WTC11 (cell line): ENCODE results near the gene NPC2. TPM values are rescaled to one million over a fixed set of nuclear protein-coding genes. Genes with fewer than 3 reads are reported as not detected.

ENCODE experiments used
- ATAC-seq: fragments of 200-7000 bp; cut with Tn5 transposase; 2 replicates; pipeline ENCODE4 v1.10.0; 2021; ENCODE audit warnings: mild to moderate bottlenecking, moderate library complexity
- CTCF ChIA-PET: fragments of 300-600 bp; sonication (Branson Sonifier 250); formaldehyde crosslinking; loops from one replicate; lab custom pipeline; 2021; ENCODE audit warnings: antibody characterized with exemption; lab: Charles Lee
- POLR2A ChIA-PET: fragments of 350-600 bp; sonication (Branson Sonifier 250); formaldehyde crosslinking; loops from one replicate; lab custom pipeline; 2021; ENCODE audit warnings: antibody characterized with exemption; lab: Charles Lee
- DNase-seq: peaks from one replicate; pipeline ENCODE4 v3.0.0; 2021; ENCODE audit warnings: low spot score
- H3K27ac Mint-ChIP-seq: 2 replicates; pipeline ENCODE4 v1.8.0; 2021; ENCODE audit warnings: mixed read lengths
- H3K27me3 Mint-ChIP-seq: 2 replicates; pipeline ENCODE4 v1.8.0; 2021; ENCODE audit warnings: low read depth, mild to moderate bottlenecking, moderate library complexity, mixed read lengths
- H3K36me3 Mint-ChIP-seq: 2 replicates; pipeline ENCODE4 v1.8.0; 2021; ENCODE audit warnings: mixed read lengths
- H3K4me1 Mint-ChIP-seq: 2 replicates; pipeline ENCODE4 v1.8.0; 2022; ENCODE audit warnings: mixed read lengths
- H3K4me3 Mint-ChIP-seq: 2 replicates; pipeline ENCODE4 v1.8.0; 2021; ENCODE audit warnings: mild to moderate bottlenecking, moderate library complexity, mixed read lengths
- H3K9me3 Mint-ChIP-seq: 2 replicates; pipeline ENCODE4 v1.8.0; 2021; ENCODE audit warnings: mixed read lengths
- ATF1 ChIP-seq: sonication (generic); formaldehyde crosslinking; IDR thresholded peaks from 2 replicates; pipeline ENCODE4 v1.8.1; 2023; ENCODE audit warnings: mild to moderate bottlenecking, moderate library complexity, missing genetic modification reagents
- CBFB ChIP-seq: sonication (generic); formaldehyde crosslinking; IDR thresholded peaks from 2 replicates; pipeline ENCODE4 v1.8.1; 2022; ENCODE audit warnings: mild to moderate bottlenecking, low read depth, missing genetic modification reagents
- HMGA2 ChIP-seq: fragments of 250-450 bp; sonication (Bioruptor Pico); IDR thresholded peaks from 2 replicates; pipeline ENCODE4 v1.4.0; 2021; ENCODE audit warnings: mild to moderate bottlenecking, moderate library complexity
- ZNF121 ChIP-seq: sonication (generic); formaldehyde crosslinking; IDR thresholded peaks from 2 replicates; pipeline ENCODE4 v1.8.0; 2023; ENCODE audit warnings: missing genetic modification reagents
- ZNF138 ChIP-seq: sonication (generic); formaldehyde crosslinking; conservative IDR thresholded peaks from 2 replicates; pipeline ENCODE4 v1.8.1; 2022; ENCODE audit warnings: mild to moderate bottlenecking, moderate library complexity, missing genetic modification reagents
- ZNF232 ChIP-seq: sonication (generic); formaldehyde crosslinking; IDR thresholded peaks from 2 replicates; pipeline ENCODE4 v1.8.0; 2022; ENCODE audit warnings: mild to moderate bottlenecking, missing genetic modification reagents
- ZNF317 ChIP-seq: sonication (generic); formaldehyde crosslinking; IDR thresholded peaks from 2 replicates; pipeline ENCODE4 v1.8.1; 2023; ENCODE audit warnings: low read depth, mild to moderate bottlenecking, moderate library complexity, missing genetic modification reagents, borderline replicate concordance
- total RNA-seq: library from RNA; stranded (reverse); gene quantifications from 3 replicates; pipeline ENCODE4 v1.2.3, GENCODE V29; 2021
- TF ChIP-seq, protein P1 (sequence below): fragments of 250-450 bp; sonication (Bioruptor Pico); IDR thresholded peaks from 2 replicates; pipeline ENCODE4 v1.9.0; 2021; ENCODE audit warnings: mild to moderate bottlenecking, borderline replicate concordance
- TF ChIP-seq, protein P2 (sequence below): sonication (generic); formaldehyde crosslinking; conservative IDR thresholded peaks from 2 replicates; pipeline ENCODE4 v1.8.1; 2023; ENCODE audit warnings: mild to moderate bottlenecking, low read depth, missing genetic modification reagents, moderate library complexity
- TF ChIP-seq, protein P3 (sequence below): fragments of 200-600 bp; IDR thresholded peaks from 2 replicates; pipeline ENCODE4 v1.8.0; 2022; ENCODE audit warnings: antibody characterized with exemption
- TF ChIP-seq, protein P4 (sequence below): sonication (generic); formaldehyde crosslinking; IDR thresholded peaks from 2 replicates; pipeline ENCODE4 v1.8.1; 2022; ENCODE audit warnings: low read depth, missing genetic modification reagents, borderline replicate concordance
- TF ChIP-seq, protein P5 (sequence below): sonication (generic); formaldehyde crosslinking; IDR thresholded peaks from 2 replicates; pipeline ENCODE4 v1.8.0; 2022; ENCODE audit warnings: mild to moderate bottlenecking, missing genetic modification reagents
- TF ChIP-seq, protein P6 (sequence below): sonication (generic); formaldehyde crosslinking; IDR thresholded peaks from 2 replicates; pipeline ENCODE4 v1.8.0; 2022; ENCODE audit warnings: mild to moderate bottlenecking, missing genetic modification reagents
- TF ChIP-seq, protein P7 (sequence below): sonication (generic); formaldehyde crosslinking; IDR thresholded peaks from 2 replicates; pipeline ENCODE4 v1.8.1; 2023; ENCODE audit warnings: mild to moderate bottlenecking, missing genetic modification reagents
- TF ChIP-seq, protein P8 (sequence below): sonication (generic); formaldehyde crosslinking; IDR thresholded peaks from 2 replicates; pipeline ENCODE4 v1.8.1; 2023; ENCODE audit warnings: mild to moderate bottlenecking, missing genetic modification reagents
- TF ChIP-seq, protein P9 (sequence below): sonication (generic); formaldehyde crosslinking; IDR thresholded peaks from 2 replicates; pipeline ENCODE4 v1.8.1; 2022; ENCODE audit warnings: mild to moderate bottlenecking, moderate library complexity, missing genetic modification reagents
- TF ChIP-seq, protein P10 (sequence below): sonication (generic); formaldehyde crosslinking; conservative IDR thresholded peaks from 2 replicates; pipeline ENCODE4 v1.8.1; 2022; ENCODE audit warnings: mild to moderate bottlenecking, missing genetic modification reagents

The NPC2 gene
- total RNA-seq, 1 experiment from 2014 or later: 139 TPM

DNA sequence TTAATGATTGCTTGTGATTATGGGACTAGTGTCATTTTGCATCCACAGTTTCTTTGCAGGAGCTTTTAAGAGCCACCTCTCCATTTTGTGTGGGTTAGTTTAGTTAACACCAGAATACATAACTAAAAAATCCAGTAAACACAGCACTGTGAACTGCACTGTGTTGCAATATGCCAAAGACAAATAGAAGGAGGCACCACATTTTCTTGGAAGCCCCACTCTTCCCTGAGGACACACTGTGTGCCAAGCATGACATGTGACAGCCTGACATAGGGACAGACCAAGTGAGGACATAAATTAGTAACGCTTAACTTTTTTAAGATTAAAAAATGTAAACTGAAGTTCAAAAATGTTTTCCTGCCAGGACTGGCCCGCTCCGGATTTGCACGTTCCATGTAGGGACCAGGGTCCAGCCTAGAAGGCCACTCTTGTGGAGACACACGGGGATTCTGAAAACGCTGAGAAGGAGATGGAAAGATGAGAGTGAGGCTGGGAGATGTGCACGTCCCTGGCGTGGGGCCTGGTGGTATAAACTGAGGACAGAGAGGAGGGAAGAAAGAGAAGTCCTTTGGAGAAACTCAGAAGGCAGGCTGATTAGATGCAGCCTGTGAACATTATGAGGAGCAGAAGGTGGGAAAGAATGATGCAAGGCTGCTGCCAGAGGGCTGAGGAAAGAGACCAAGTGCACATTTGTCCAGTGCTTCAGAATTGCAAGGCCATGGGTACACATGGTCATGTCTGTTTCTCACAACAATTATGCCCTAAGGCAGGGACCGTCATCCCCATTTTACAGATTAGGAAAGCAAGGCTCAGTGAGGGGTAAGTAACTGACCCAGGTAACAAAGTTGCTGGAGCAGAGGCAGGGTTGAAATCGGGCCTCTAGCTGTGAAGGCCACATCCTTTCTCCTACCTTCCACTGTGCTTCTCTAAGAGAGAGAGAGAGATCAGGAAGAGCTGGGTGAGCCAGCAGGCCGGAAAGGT, 45.6 kb upstream of the NPC2 start:
- H3K9me3 Mint-ChIP-seq: no peaks in the 10 kb centered on the region
- ChIA-PET POLR2A (no interaction called here), CTCF (interaction anchor here (0.6 to 2.1 kb wide), 5 partner anchors 7 to 281 kb away, joined by 3 to 7 read pairs (median 5); no protein-coding TSS in a partner anchor)
- no peak overlapping the region for H3K27ac Mint-ChIP-seq
- H3K27me3 Mint-ChIP-seq: no peaks in the 10 kb centered on the region
- DNase-seq (no peak), ATAC-seq (no peak)
- H3K4me1 Mint-ChIP-seq: no peaks in the 10 kb centered on the region
- no peak overlapping the region for H3K4me3 Mint-ChIP-seq
- H3K36me3 Mint-ChIP-seq: no peaks in the 10 kb centered on the region
- TF ChIP-seq, protein P1, sequence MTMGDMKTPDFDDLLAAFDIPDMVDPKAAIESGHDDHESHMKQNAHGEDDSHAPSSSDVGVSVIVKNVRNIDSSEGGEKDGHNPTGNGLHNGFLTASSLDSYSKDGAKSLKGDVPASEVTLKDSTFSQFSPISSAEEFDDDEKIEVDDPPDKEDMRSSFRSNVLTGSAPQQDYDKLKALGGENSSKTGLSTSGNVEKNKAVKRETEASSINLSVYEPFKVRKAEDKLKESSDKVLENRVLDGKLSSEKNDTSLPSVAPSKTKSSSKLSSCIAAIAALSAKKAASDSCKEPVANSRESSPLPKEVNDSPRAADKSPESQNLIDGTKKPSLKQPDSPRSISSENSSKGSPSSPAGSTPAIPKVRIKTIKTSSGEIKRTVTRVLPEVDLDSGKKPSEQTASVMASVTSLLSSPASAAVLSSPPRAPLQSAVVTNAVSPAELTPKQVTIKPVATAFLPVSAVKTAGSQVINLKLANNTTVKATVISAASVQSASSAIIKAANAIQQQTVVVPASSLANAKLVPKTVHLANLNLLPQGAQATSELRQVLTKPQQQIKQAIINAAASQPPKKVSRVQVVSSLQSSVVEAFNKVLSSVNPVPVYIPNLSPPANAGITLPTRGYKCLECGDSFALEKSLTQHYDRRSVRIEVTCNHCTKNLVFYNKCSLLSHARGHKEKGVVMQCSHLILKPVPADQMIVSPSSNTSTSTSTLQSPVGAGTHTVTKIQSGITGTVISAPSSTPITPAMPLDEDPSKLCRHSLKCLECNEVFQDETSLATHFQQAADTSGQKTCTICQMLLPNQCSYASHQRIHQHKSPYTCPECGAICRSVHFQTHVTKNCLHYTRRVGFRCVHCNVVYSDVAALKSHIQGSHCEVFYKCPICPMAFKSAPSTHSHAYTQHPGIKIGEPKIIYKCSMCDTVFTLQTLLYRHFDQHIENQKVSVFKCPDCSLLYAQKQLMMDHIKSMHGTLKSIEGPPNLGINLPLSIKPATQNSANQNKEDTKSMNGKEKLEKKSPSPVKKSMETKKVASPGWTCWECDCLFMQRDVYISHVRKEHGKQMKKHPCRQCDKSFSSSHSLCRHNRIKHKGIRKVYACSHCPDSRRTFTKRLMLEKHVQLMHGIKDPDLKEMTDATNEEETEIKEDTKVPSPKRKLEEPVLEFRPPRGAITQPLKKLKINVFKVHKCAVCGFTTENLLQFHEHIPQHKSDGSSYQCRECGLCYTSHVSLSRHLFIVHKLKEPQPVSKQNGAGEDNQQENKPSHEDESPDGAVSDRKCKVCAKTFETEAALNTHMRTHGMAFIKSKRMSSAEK (CRISPR knock-in tag): no peak
- TF ChIP-seq ZNF232 (CRISPR knock-in tag): no peak
- TF ChIP-seq, protein P2, sequence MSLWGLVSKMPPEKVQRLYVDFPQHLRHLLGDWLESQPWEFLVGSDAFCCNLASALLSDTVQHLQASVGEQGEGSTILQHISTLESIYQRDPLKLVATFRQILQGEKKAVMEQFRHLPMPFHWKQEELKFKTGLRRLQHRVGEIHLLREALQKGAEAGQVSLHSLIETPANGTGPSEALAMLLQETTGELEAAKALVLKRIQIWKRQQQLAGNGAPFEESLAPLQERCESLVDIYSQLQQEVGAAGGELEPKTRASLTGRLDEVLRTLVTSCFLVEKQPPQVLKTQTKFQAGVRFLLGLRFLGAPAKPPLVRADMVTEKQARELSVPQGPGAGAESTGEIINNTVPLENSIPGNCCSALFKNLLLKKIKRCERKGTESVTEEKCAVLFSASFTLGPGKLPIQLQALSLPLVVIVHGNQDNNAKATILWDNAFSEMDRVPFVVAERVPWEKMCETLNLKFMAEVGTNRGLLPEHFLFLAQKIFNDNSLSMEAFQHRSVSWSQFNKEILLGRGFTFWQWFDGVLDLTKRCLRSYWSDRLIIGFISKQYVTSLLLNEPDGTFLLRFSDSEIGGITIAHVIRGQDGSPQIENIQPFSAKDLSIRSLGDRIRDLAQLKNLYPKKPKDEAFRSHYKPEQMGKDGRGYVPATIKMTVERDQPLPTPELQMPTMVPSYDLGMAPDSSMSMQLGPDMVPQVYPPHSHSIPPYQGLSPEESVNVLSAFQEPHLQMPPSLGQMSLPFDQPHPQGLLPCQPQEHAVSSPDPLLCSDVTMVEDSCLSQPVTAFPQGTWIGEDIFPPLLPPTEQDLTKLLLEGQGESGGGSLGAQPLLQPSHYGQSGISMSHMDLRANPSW: no peak
- TF ChIP-seq, protein P3, sequence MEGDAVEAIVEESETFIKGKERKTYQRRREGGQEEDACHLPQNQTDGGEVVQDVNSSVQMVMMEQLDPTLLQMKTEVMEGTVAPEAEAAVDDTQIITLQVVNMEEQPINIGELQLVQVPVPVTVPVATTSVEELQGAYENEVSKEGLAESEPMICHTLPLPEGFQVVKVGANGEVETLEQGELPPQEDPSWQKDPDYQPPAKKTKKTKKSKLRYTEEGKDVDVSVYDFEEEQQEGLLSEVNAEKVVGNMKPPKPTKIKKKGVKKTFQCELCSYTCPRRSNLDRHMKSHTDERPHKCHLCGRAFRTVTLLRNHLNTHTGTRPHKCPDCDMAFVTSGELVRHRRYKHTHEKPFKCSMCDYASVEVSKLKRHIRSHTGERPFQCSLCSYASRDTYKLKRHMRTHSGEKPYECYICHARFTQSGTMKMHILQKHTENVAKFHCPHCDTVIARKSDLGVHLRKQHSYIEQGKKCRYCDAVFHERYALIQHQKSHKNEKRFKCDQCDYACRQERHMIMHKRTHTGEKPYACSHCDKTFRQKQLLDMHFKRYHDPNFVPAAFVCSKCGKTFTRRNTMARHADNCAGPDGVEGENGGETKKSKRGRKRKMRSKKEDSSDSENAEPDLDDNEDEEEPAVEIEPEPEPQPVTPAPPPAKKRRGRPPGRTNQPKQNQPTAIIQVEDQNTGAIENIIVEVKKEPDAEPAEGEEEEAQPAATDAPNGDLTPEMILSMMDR: no peak
- TF ChIP-seq, protein P4, sequence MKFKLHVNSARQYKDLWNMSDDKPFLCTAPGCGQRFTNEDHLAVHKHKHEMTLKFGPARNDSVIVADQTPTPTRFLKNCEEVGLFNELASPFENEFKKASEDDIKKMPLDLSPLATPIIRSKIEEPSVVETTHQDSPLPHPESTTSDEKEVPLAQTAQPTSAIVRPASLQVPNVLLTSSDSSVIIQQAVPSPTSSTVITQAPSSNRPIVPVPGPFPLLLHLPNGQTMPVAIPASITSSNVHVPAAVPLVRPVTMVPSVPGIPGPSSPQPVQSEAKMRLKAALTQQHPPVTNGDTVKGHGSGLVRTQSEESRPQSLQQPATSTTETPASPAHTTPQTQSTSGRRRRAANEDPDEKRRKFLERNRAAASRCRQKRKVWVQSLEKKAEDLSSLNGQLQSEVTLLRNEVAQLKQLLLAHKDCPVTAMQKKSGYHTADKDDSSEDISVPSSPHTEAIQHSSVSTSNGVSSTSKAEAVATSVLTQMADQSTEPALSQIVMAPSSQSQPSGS (CRISPR knock-in tag): no peak
- TF ChIP-seq HMGA2 (CRISPR knock-in tag): no peak
- TF ChIP-seq ATF1 (CRISPR knock-in tag): no peak
- TF ChIP-seq, protein P5, sequence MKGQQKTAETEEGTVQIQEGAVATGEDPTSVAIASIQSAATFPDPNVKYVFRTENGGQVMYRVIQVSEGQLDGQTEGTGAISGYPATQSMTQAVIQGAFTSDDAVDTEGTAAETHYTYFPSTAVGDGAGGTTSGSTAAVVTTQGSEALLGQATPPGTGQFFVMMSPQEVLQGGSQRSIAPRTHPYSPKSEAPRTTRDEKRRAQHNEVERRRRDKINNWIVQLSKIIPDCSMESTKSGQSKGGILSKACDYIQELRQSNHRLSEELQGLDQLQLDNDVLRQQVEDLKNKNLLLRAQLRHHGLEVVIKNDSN (CRISPR knock-in tag): no peak
- TF ChIP-seq, protein P6, sequence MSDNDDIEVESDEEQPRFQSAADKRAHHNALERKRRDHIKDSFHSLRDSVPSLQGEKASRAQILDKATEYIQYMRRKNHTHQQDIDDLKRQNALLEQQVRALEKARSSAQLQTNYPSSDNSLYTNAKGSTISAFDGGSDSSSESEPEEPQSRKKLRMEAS (CRISPR knock-in tag): no peak
- no peak for TF ChIP-seq CBFB (CRISPR knock-in tag)
- no peak for TF ChIP-seq ZNF138 (CRISPR knock-in tag)
- TF ChIP-seq, protein P7, sequence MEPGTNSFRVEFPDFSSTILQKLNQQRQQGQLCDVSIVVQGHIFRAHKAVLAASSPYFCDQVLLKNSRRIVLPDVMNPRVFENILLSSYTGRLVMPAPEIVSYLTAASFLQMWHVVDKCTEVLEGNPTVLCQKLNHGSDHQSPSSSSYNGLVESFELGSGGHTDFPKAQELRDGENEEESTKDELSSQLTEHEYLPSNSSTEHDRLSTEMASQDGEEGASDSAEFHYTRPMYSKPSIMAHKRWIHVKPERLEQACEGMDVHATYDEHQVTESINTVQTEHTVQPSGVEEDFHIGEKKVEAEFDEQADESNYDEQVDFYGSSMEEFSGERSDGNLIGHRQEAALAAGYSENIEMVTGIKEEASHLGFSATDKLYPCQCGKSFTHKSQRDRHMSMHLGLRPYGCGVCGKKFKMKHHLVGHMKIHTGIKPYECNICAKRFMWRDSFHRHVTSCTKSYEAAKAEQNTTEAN (CRISPR knock-in tag): no peak
- TF ChIP-seq ZNF317: no peak
- TF ChIP-seq ZNF121 (CRISPR knock-in tag): no peak
- TF ChIP-seq, protein P8, sequence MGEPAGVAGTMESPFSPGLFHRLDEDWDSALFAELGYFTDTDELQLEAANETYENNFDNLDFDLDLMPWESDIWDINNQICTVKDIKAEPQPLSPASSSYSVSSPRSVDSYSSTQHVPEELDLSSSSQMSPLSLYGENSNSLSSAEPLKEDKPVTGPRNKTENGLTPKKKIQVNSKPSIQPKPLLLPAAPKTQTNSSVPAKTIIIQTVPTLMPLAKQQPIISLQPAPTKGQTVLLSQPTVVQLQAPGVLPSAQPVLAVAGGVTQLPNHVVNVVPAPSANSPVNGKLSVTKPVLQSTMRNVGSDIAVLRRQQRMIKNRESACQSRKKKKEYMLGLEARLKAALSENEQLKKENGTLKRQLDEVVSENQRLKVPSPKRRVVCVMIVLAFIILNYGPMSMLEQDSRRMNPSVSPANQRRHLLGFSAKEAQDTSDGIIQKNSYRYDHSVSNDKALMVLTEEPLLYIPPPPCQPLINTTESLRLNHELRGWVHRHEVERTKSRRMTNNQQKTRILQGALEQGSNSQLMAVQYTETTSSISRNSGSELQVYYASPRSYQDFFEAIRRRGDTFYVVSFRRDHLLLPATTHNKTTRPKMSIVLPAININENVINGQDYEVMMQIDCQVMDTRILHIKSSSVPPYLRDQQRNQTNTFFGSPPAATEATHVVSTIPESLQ (CRISPR knock-in tag): no peak
- TF ChIP-seq, protein P9, sequence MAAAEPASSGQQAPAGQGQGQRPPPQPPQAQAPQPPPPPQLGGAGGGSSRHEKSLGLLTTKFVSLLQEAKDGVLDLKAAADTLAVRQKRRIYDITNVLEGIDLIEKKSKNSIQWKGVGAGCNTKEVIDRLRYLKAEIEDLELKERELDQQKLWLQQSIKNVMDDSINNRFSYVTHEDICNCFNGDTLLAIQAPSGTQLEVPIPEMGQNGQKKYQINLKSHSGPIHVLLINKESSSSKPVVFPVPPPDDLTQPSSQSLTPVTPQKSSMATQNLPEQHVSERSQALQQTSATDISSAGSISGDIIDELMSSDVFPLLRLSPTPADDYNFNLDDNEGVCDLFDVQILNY (CRISPR knock-in tag): no peak
- TF ChIP-seq, protein P10, sequence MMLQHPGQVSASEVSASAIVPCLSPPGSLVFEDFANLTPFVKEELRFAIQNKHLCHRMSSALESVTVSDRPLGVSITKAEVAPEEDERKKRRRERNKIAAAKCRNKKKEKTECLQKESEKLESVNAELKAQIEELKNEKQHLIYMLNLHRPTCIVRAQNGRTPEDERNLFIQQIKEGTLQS (CRISPR knock-in tag): no peak
